Head of caudate nucleus (tissue), 42 donors: ENCODE results near the gene ATXN1.
A peak's percentile ranks its signal among the peaks of the same experiment; 100 is the strongest.

Experiments
- DNase-seq, 42 donors: peaks; one replicate each; pipeline versions ENCODE4 v3.0.0 to v3.0.0-alpha.2; 2020 to 2021; ENCODE audit warnings: mixed read lengths in 7 of 42
- intact Hi-C: fragments of 100-400 bp; cut with DNase I; formaldehyde crosslinking; loops from one replicate; pipeline ENCODE4 v1.15.0; 2022

ATXN1 gene

DNA sequence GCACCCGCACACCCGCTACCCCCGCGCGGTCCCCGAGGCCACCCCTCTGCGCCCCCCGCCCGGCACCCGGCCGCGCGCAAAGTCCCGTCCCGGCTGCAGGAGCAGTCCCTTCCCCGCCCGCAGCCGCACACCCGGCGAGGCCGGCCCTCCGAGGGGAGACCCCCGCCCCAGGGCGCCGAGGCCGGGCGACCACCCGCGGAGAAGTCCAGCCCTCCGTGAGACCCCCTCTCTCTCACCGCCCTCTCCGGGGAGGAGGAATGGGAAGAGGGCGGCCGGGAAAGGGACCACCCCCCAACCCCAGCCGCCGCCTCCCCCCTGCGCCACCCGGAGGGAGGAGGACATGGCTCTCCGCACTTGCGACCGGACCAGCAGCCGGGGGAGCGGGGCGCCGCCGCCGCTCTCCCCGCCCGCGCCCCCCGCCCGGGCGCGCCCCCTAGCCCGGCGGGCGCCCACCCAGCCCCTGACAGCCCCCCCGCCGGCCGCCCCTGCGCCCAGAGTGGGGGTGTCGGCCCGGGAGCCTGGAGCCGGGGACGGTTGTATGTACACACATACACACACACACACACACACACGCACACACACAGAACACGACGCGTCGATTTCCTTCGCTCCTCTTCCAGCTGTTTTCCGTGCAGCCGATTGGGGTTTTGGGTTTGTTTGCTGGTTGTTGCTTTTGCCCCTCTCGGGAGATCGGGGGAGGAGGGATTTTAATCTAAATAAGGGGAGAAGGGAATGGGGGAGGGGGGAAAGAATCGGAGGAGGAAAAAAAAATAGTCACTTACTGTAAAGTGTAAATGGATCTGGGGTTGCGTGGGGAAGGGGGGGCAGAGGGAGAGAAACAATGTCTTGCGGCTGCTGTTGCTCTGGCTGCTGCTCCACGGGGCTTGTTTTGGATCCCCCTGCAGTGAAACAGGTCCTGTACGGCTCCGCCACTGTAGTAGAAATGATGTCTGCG is at the start of gene ATXN1:
Gene ATXN1 (minus strand): TSS at position 945 of the 955 bp plus-strand sequence.
- peak in 38 of 42 donors; percentile 11 to 78 (median 53) for DNase-seq
- intact Hi-C loops = loop anchor here (5.0 to 10.0 kb wide), 4 partner anchors 203 to 428 kb away; no protein-coding TSS in a partner anchor

DNA sequence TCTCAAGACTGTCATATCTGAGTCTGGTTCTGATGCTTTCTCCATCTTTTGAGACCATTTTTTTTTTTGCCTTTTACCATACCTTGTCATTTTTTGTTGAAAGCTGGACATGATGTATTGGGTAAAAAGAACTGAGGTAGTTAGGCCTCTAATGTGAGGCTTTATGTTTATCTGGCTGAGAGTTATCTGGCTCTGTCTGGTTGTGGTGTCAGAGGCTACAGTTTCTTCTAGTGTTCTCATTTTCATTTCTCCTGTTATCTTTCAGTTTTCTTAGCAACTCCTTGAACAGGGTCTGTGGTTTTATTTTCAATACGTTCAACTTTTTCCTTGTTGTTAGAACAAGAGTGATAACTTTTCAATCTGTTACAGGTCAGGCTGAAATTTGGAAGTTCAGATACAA is 49.2 kb upstream of the ATXN1 start:
- no peak for DNase-seq
- intact Hi-C loops = no loop called here

DNA sequence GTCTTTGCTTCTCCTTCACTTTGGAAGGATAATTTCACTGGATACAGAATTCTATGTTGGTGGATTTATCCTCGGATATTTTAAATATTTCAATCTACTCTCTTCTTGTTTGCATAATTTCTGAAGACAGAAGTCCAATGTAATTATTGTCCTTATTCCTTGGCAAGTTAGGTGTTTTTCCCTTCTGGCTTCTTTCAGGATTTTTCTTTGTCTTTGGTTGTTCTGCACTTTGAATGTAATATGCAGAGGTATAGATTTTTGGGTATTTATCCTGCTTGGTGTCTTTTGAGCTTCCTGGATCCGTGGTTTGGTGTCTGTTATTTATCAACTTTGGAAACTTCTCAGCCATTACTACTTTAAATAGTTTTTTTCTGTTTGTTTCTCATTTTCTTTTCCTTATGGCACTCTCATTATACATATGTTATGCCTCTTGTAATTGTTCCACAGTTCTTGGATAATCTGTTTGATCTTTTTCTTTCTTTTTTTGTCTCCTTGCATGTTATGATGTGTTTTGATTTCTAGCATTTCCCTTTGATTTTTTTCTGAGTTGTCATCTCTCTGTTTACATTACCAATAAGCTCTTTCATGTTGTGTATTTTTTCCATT is 48.6 kb upstream of the ATXN1 start:
- intact Hi-C loops = no loop called here

DNA sequence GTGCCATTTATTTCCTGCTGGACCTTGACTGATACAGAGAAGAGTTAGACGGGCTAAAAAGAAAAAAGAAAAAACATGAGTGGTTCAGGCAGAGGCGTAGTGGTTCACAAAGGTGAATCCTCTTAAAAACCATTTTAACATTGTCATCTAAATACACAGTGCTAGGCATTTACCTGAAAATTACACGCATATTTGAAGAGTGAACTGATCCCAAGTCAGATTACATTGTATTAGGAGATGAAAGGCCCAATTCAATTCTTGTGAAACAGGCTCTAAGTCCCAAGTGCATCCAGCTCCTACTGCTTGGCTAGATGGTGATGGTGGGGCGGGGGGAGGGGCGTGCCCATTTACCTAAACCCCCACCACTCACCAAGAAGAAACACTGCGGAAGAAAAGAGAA is 46.7 kb upstream of the ATXN1 start:
- no peak for DNase-seq

More for the DNA sequence above, 48.6 kb upstream of the ATXN1 start:
- no peak for DNase-seq

DNA sequence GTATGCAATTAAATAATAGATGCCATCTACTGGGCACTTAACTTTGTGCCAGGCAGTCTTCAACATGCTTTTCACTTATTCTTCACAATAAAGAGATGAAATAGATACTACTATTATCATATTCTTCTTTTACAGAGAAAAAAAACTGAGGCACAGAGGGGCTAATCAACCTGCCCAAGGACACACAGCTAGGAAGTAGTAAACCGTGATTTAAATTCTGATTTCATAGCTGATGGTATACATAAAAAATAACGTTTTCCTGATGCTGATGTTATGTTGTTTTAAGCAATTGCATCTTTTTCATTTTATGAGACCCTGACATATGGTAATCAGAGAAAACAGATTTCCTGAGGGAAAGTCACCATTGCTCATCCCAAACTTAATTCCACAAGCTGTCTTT is 45.1 kb upstream of the ATXN1 start:
- no peak for DNase-seq
- intact Hi-C loops = no loop called here

More for the DNA sequence above, 46.7 kb upstream of the ATXN1 start:
- intact Hi-C loops = no loop called here

DNA sequence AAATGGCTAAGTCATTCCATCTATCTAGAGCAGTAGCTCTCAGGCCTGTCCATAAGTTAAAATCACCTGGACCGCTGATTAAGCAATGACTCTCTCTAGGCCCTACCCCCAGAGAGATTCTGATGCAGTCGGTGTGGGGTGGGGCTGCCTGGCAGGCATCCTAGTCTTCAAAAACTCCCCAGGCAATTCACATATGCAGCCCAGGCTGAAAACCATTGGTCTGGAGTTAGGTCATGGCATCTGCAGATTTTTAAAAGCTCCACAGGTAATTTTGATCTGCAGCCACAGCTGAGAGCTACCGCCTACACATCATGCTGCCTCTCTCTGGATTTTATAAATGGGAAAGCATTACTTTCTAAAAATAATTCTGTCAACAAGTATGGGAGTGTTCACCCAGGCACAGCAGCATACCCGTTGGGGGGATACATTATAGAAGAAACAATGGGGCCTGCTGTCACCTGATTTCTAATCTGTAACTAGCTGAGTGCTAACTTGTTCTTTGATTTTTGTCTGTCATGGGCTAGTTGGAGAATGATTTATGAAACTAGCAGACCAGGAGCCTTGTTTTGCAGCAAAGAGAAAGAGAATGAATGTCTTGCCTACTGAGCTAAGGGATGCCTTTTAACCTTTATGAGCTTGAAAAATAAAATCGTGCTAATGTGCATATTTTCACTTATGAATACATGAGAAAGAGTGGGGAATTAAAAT is 44.1 kb upstream of the ATXN1 start:
- DNase-seq = peak in 4 of 42 donors; percentile 1 to 25 (median 14)
- intact Hi-C loops = no loop called here

DNA sequence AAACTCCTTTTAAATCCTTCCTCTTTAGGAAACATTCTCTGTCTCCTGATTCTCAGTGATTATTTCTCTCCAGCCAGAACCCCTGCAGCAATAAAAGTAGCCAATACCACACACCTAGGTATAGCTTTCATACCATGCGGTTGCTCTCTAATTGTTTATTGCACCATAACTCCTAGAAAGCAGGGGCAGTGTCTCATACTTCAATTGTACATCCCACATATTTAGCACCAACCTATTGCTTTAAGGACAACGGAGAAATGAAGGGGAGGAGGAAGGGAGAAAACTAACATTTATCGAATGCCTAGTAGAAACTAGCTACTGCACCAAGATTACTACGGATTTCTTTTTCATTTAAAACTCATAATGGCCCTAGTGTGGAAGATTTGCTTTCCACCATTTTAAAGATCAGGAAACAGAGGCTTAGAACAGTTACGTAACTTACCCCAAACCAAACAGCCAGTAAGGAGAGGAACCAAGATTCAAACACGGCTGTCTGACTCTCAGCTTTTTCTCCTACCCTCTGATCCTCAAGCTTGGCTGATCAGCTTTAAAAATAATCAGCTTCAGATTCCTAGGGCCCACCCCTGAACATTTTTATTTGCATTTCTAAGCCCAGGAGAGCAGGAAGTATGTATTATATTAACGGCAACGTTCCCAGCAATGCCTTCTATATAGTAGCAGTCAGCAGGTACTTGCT is 43.4 kb upstream of the ATXN1 start:
- peak in 1 of 42 donors; percentile 22 for DNase-seq
- intact Hi-C loops = no loop called here

DNA sequence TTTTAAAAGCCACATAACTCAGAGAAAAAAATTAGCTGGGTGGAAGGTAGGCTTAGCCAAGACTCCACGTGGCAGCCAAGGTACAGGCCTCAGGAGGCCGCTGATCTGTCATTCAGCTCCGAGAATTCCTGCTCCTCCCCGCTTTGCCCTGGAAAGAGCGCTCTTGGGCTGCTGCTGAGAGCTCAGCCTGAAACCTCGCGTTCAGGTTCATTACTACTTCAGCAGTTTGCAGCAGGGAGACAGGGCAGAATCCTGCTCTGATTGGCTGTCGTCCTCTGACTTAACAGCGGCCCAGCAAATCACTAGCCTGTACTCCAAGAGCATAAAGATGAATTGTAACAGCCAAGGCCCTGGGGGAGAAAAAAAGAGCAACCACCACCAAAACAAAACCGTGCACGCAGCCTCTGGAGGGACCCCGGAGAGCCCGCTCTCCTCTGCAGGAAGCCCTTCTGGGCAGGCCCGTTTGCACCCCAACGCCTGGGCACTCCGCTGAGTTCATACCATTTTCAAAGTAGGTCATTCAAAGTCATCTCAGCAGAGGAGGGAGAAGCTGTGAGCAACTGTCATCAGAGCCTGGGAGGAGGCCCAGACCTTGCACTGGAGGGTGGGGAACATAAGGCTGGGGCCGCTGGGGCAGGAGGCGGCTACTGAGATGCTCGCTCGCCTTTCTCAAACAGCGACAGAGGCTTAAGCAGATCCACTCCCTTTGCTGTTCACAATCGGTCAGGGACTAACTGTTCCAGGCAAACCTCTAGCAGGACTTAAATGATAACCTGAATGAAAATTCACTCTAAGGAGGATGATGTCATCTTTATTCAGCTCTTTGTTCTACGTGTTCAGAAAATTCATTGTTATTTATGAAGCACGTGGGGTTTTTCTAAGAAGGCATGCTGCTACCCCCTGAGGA is 42.3 kb upstream of the ATXN1 start:
- intact Hi-C loops = no loop called here
- peak; percentile 59 to 97 (median 86) for DNase-seq

DNA sequence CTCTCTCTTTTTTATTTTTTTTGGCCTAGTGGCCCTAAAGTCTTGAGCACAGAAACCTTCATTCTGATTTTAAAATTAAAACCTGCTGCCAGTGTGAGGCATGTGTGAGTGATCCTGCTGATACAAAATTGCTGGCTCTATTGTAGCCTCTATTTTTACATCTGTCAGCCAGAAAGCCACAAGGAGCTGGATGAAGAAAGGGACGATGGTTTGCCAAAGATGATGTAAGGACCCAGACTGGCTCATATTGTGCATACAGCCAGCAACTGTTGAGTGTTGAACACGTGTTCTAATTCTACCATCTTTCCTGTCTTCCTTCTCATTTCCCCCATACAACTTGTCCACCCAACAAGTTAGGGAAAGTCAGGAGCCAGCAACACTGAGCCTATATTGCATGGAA is 40.8 kb upstream of the ATXN1 start:
- intact Hi-C loops = no loop called here
- peak in 2 of 42 donors; percentile 13 to 44 for DNase-seq

DNA sequence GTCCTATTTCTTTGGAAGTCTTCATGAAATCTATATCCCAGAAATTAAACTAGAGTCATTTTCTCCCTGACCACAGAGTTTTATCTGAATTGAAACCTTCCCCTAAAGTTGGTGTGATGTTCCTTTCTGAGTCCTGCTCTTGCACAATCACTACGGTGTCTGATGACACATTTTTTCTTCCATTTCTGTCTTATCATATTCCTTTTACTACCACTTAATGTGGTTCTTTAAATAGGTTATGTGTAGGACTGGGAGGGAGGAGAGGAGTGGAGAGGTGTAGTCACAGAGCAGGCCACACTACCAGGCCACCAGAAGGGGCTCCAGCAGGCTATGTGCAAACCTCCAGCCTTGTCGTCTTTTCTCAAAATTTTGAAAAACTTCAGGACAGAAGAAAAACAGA is 39.7 kb upstream of the ATXN1 start:
- DNase-seq = no peak
- intact Hi-C loops = no loop called here

DNA sequence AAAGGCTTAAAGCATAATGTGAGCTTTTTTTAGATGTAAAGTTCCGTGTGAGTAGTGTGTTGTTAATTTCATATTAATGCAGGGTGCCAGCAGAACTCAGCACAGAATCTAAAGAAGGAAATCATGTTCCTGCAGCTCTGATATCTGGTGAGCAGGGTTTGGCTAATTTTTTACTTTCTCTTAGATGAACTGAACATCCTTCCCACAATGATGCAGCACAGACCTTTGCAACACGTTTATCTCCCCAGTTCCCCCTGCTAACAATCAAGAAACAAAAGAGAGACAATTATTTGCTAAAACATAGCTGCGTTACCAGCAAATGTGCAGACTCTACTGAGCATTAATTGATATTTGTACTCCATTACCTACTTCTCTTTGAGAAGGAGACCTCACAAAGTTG is 39.1 kb upstream of the ATXN1 start:
- intact Hi-C loops = no loop called here
- no peak for DNase-seq

DNA sequence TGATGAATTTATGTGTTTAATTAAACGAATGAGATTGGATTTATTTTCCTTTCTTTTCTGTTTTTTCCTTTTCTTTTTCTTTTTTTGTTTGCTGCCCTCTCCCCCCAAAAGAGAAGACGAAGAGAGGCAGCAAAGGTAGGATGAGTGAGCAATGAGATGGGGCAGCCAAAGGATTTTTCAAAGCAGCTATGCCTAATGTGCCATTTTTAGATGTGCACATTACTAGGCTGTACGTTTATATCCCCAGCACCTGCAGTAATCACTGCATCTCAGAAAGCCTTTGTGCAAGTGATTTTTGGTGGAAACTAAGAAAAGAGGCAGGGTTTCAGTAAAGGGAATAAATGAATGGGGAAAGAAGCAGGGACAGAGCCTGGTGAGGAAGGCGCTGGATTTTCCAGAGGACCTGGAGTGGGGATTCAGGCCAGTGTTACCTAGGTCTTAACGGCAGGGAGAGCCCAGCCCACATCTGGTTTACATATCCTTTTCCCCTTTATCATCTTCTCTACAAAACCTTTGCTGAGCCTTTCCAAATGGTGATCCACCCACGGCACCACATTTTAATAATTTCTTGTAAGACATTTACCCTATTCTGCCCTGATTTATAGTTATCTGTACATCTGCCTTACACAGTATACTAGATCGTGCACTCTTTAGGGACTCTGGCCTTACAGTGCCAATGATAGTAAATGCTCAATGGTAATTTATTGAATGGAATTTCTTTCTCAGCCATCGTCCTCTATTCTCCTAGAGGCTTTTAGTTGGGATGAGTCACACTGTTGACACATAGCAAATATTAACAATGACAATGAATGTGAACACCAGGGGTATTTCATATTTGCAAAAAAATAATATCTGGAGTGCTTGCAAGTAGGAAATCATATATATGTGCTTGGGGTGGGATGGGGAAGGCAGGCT is 38.3 kb upstream of the ATXN1 start:
- intact Hi-C loops = no loop called here
- DNase-seq = no peak

DNA sequence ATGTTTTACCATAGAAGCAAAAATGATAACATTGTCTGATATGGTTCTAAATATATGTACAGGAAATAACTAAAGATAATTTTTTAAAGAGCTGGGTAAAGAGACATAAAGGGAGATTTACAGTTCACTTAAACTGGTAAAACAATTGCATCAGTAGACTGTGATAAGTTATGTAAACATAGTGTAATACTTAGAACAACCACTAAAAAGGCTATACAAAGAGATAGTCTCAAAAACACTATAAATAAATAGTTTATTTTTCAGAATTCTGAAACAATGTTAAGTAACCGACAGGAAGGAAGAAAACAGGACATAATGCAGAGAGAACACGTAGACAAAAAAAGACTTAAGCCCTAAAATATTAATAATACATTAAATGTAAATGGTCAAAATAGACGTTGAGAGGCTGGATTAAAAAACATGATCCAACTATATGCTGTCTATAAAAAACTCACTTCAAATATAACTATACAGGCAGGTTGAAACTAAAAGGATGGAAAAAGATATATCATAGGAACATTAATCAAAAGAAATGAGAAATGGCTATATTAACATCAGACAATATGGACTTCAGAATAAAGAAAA is 32.7 kb upstream of the ATXN1 start:
- intact Hi-C loops = no loop called here
- no peak for DNase-seq

DNA sequence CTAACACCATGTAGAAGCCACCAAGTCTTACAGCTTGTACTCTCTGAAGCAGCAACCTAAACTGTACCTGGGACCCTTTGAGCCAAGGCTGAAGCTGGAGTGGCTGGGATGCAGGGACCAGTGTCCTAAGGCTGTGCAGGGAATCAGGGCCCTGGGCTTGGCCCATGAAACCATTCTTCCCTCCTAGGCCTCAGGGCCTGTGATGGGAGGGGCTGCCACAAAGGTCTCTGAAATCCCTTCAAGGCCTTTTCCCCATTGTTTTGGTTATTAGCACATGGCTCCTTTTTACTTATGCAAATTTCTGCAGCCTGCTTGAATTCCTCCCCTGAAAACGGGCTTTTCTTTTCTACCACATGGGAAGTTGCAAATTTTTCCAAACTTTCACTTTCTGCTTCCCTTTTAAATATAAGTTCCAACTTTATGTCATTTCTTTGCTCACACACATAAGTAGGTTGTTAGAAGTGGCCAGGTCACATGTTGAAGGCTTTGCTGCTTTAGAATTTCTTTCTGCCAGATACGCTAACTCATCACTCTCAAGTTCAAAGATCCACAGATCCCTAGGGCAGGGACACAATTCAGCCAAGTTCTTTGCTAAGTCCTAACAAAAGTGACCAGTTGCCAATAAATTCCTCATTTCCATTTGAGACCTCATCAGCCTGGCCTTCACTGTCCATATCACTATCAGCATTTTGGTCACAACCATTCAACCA is 28.2 kb upstream of the ATXN1 start:
- no peak for DNase-seq
- intact Hi-C loops = no loop called here

DNA sequence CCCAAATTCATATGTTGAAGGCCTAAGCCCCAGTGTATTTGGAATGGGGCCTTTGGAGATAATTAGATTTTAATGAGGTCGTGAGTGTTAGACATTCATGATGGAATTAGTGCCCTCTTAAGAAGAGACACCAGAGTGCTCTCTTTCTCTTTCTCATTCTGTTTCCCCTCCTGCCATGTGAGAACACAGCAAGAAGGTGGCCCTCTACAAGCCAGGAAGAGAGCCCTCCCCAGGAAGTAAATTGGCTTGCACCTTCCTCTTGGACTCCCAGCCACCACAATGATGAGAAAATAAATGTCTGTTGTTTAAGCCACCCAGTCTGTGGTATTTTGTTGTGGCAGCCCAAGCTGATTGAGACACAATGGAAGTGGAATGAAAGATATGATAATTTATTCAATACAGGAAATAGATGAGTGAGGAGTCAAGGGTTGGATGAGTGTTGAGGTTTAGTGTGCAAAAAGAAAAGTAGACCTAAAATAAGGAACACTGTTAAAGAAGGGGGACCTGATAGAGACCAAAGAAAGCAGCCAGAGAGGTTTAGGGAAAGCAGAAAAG is 25.9 kb upstream of the ATXN1 start:
- no peak for DNase-seq
- intact Hi-C loops = no loop called here

DNA sequence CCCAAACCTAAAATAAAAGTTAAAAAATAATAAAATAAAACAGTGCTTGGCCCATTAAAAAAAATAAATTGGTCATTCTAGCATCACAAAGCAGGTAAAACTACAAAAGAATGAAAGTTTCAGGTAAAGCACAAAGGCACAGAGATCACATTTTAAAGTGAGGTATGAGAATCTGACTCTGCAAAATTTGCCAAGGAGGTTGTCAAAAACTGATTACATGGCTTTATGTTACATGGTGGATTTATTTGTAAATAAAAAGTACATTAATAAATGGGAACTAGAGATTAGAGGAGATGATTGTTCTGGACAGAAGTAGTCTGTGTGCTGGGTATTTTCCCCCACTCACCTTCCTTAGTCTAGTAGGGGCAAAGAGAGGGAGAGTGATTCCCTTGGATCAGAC is 24.2 kb upstream of the ATXN1 start:
- intact Hi-C loops = no loop called here
- DNase-seq = no peak
